Natural killer cell (primary cell): ENCODE measurements around the gene ICAM2. TPM values are rescaled to one million over a fixed set of nuclear protein-coding genes. Genes with fewer than 3 reads are reported as not detected.

Experiments used
- ATAC-seq, 3 donors: fragments of 150-1000 bp in 2 of 3; fragments of 200-7000 bp in 1 of 3; cut with Tn5 transposase; 1 replicate in 1 of 3; 2 replicates in 2 of 3; pipeline ENCODE4 v1.10.0; 2021; ENCODE audit warnings: mild to moderate bottlenecking in 2 of 3, moderate library complexity in 2 of 3
- DNase-seq, 2 donors: peaks; one replicate each; pipeline versions ENCODE4 v3.0.0 to v3.0.0-alpha.2; 2013 to 2021; ENCODE audit warnings: mixed read lengths in 1 of 2
- H3K27ac ChIP-seq: one replicate; pipeline ENCODE4 v1.5.1; 2013; ENCODE audit warnings: mild to moderate bottlenecking, low read length
- H3K27me3 ChIP-seq: one replicate; pipeline ENCODE4 v1.6.1; 2013; ENCODE audit warnings: low read length; ENCODE audit not compliant: control insufficient read depth, insufficient read depth
- H3K36me3 ChIP-seq: one replicate; pipeline ENCODE4 v1.6.1; 2013; ENCODE audit warnings: low read length; ENCODE audit not compliant: control insufficient read depth, insufficient read depth
- H3K4me1 ChIP-seq: one replicate; pipeline ENCODE4 v1.6.1; 2013; ENCODE audit warnings: low read length; ENCODE audit not compliant: control insufficient read depth, insufficient read depth
- H3K4me3 ChIP-seq: one replicate; pipeline ENCODE4 v1.5.1; 2013; ENCODE audit warnings: low read length
- H3K9me3 ChIP-seq: one replicate; pipeline ENCODE4 v1.6.1; 2013; ENCODE audit warnings: low read length; ENCODE audit not compliant: control insufficient read depth, insufficient read depth
- H3K27ac Mint-ChIP-seq, 2 donors: one replicate each; pipeline ENCODE4 v1.8.0; 2022; ENCODE audit warnings: mild to moderate bottlenecking in 2 of 2, mixed read lengths in 2 of 2, moderate library complexity in 1 of 2
- H3K27me3 Mint-ChIP-seq, 2 donors: one replicate each; pipeline ENCODE4 v1.8.0; 2022; ENCODE audit warnings: low read depth in 2 of 2, mixed read lengths in 2 of 2
- H3K36me3 Mint-ChIP-seq: one replicate; pipeline ENCODE4 v1.8.0; 2022; ENCODE audit warnings: mixed read lengths
- H3K4me1 Mint-ChIP-seq, 2 donors: one replicate each; pipeline ENCODE4 v1.8.0; 2022; ENCODE audit warnings: mixed read lengths in 2 of 2
- H3K4me3 Mint-ChIP-seq: one replicate; pipeline ENCODE4 v1.8.0; 2022; ENCODE audit warnings: mild to moderate bottlenecking, moderate library complexity, mixed read lengths
- H3K9me3 Mint-ChIP-seq, 2 donors: one replicate each; pipeline ENCODE4 v1.8.0; 2022; ENCODE audit warnings: mixed read lengths in 2 of 2
- WGBS: methylation state at CpG from one replicate; pipeline ENCODE4 v1.1.7; 2013; ENCODE audit warnings: missing lambda C conversion rate; ENCODE audit not compliant: insufficient coverage; 5-methylcytosine and 5-hydroxymethylcytosine counted together
- intact Hi-C: fragments of 100-400 bp; cut with micrococcal nuclease; formaldehyde crosslinking; loops from one replicate; pipeline ENCODE4 v1.14.2; 2022
- total RNA-seq, 4 donors: library from RNA; stranded (reverse); fragments of 120-200 nt in 1 of 4; gene quantifications; one replicate each; pipeline versions ENCODE4 v1.2.3 to v1.2.4, GENCODE V29; 2013 to 2022
- TF ChIP-seq, protein P1 (sequence below): fragments of 200-600 bp; IDR thresholded peaks from one replicate; pipeline ENCODE4 v1.8.0; 2022; ENCODE audit warnings: antibody characterized with exemption

ICAM2 gene
- total RNA-seq, 3 donors from 2014 or later (not counting 1 experiment from before 2014, with no cell fraction given), result 73.2 to 91.0 (median 78.0) TPM

DNA sequence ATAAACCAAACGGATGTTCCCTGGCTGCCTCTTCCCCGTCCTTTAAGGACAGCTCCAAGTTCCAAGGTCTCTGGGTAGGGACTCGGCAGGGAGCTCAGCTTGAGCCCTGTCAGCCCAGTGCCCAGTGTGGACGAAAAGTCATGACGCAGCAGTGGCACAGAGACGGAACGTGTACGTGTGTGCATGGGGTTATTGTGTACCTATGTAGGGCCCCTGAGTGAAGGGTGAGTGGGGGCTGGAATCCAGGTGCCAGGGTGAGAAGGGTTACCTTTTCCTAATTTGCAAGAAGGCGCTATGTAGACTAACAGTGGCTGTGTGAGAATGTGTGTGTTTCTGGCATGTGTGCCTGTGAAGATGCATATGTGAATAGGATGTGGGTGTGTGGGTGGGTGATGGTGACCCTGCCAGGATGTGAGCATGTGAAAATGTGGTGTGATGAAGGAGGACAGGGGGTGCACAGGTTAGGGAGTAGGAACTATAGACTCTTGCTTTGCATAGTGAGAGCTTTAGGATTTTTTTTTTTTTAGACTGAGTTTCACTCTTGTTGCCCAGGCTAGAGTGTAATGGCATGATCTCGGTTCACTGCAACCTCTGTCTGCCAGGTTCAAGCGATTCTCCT is 53.7 kb downstream of the ICAM2 start:
- DNase-seq (peak in 1 of 2 donors; percentile 66), ATAC-seq (peak; percentile 82 to 94 (median 94))
- H3K36me3 Mint-ChIP-seq, result no peaks in the 10 kb centered on the region
- peak overlapping the region in 1 of 2 donors; percentile 53 for H3K27ac Mint-ChIP-seq
- WGBS, result 79% methylated on average over 11 of the region's 11 CpGs
- Histone ChIP-seq H3K9me3 (no peaks in the 10 kb centered on the region), H3K36me3 (no peaks in the 10 kb centered on the region), H3K4me1 (peaks cover 31% of the 10 kb centered on the region), H3K27ac (no peak overlapping the region), H3K27me3 (no peaks in the 10 kb centered on the region), H3K4me3 (no peak overlapping the region)
- no peaks in the 10 kb centered on the region for H3K9me3 Mint-ChIP-seq
- peak overlapping the region; percentile 38 for H3K4me3 Mint-ChIP-seq
- intact Hi-C loops, result no loop called here
- H3K4me1 Mint-ChIP-seq, result peaks cover 21 to 37% of the 10 kb centered on the region in 2 donors
- H3K27me3 Mint-ChIP-seq, result no peaks in the 10 kb centered on the region
- TF ChIP-seq, protein P1, sequence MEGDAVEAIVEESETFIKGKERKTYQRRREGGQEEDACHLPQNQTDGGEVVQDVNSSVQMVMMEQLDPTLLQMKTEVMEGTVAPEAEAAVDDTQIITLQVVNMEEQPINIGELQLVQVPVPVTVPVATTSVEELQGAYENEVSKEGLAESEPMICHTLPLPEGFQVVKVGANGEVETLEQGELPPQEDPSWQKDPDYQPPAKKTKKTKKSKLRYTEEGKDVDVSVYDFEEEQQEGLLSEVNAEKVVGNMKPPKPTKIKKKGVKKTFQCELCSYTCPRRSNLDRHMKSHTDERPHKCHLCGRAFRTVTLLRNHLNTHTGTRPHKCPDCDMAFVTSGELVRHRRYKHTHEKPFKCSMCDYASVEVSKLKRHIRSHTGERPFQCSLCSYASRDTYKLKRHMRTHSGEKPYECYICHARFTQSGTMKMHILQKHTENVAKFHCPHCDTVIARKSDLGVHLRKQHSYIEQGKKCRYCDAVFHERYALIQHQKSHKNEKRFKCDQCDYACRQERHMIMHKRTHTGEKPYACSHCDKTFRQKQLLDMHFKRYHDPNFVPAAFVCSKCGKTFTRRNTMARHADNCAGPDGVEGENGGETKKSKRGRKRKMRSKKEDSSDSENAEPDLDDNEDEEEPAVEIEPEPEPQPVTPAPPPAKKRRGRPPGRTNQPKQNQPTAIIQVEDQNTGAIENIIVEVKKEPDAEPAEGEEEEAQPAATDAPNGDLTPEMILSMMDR, result no peak

DNA sequence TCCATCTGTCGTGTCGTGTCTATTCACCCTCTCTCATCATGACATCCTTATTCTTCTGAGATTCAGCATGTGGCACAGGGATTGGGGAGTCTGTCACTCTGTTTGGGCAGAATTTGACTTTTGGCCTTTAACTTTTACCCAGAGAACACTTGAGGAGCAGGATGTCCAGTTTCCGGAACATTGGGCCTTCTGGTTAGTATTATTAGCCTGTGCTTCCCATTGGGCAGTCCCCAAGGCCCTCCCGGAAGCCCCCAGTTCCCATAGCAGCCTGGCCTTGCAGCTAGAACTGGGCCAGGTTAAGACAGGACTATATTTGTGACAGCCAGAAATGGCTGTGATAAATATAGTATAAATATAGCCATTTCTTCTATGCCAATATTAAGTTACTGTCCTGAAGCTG is 57.3 kb downstream of the ICAM2 start:
- no peak overlapping the region for H3K4me3 ChIP-seq
- TF ChIP-seq, protein P1, result no peak
- H3K27ac ChIP-seq, result no peak overlapping the region
- H3K9me3 Mint-ChIP-seq, result no peaks in the 10 kb centered on the region
- H3K27me3 ChIP-seq, result no peaks in the 10 kb centered on the region
- no peaks in the 10 kb centered on the region for H3K9me3 ChIP-seq
- peaks cover 29% of the 10 kb centered on the region for H3K4me1 ChIP-seq
- H3K36me3 Mint-ChIP-seq, result no peaks in the 10 kb centered on the region
- H3K36me3 ChIP-seq, result no peaks in the 10 kb centered on the region
- intact Hi-C loops, result no loop called here
- H3K27ac Mint-ChIP-seq, result peak overlapping the region in 1 of 2 donors; percentile 15
- no peak for ATAC-seq
- H3K27me3 Mint-ChIP-seq, result no peaks in the 10 kb centered on the region
- no peak overlapping the region for H3K4me3 Mint-ChIP-seq
- H3K4me1 Mint-ChIP-seq, result peaks cover 17 to 31% of the 10 kb centered on the region in 2 donors
- WGBS, result 99% methylated on average over 4 of the region's 4 CpGs
- DNase-seq, result no peak

DNA sequence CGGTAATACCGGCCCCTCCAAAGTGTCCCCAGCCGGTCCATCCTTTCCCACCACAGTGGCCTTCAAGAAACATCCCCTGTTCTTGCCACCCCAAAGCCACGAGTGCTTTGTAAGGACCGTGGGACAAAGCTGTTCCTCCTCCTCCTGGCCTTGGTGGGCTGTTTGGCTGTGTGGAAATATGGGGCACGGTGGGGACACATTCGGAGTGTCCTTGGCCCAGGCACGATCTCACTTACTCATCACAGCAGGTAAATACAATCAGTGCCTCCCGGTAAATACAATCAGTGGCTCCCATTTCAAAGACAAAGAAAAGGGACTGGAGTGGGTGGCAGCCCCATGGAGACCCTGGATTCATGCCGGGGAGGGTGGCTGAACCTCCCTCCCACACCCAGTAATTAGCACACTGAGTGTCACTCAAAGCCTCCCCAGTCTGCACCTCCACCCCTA is 58.1 kb downstream of the ICAM2 start:
- WGBS, result 93% methylated on average over 9 of the region's 10 CpGs
- no peak for ATAC-seq
- no peak overlapping the region for H3K27ac ChIP-seq
- Mint-ChIP-seq H3K27ac (peak overlapping the region in 1 of 2 donors; percentile 77), H3K4me3 (peak overlapping the region; percentile 13), H3K27me3 (no peaks in the 10 kb centered on the region), H3K36me3 (no peaks in the 10 kb centered on the region), H3K9me3 (no peaks in the 10 kb centered on the region), H3K4me1 (peaks cover 14 to 28% of the 10 kb centered on the region in 2 donors)
- TF ChIP-seq, protein P1, result no peak
- H3K36me3 ChIP-seq, result no peaks in the 10 kb centered on the region
- DNase-seq, result no peak
- no peaks in the 10 kb centered on the region for H3K27me3 ChIP-seq
- H3K4me3 ChIP-seq, result no peak overlapping the region
- intact Hi-C loops, result no loop called here
- no peaks in the 10 kb centered on the region for H3K9me3 ChIP-seq
- H3K4me1 ChIP-seq, result peaks cover 25% of the 10 kb centered on the region
